ELF-1 (cell line): ENCODE measurements around the gene SERPINB5.
A peak's percentile ranks its signal among the peaks of the same experiment; 100 is the strongest.

Experiments used
- DNase-seq: peaks from one replicate; pipeline ENCODE4 v3.0.0-alpha.2; 2016; ENCODE audit warnings: low read depth, low spot score

The SERPINB5 gene

GRCh38 chr18:63528863-63529492 lies 52.2 kb downstream of the SERPINB5 start:
- DNase-seq, result no peak

GRCh38 chr18:63532471-63532870 lies 55.7 kb downstream of the SERPINB5 start:
- DNase-seq, result no peak

- DNase-seq, result no peak
These were observed 57.9 kb downstream of the SERPINB5 start for GRCh38 chr18:63534615-63535014.

GRCh38 chr18:63539904-63540510 lies 63.2 kb downstream of the SERPINB5 start:
- no peak for DNase-seq

GRCh38 chr18:63542069-63542468 lies 65.3 kb downstream of the SERPINB5 start, which contains the start of gene SERPINB12:
Gene SERPINB12 (plus strand): TSS chr18:63542369. CDS start chr18:63556160, 13,791 bp downstream.
- no peak for DNase-seq

- no peak for DNase-seq
These were observed 67.3 kb downstream of the SERPINB5 start for GRCh38 chr18:63544017-63544416.

- DNase-seq, result no peak
These were observed 68.2 kb downstream of the SERPINB5 start for GRCh38 chr18:63545000-63545399.

- no peak for DNase-seq
These were observed 73.3 kb downstream of the SERPINB5 start for GRCh38 chr18:63550068-63550467.

- no peak for DNase-seq
These were observed 75.0 kb downstream of the SERPINB5 start for GRCh38 chr18:63551769-63552168.

- DNase-seq, result no peak
These were observed 75.8 kb downstream of the SERPINB5 start for GRCh38 chr18:63552581-63552980.

- DNase-seq, result peak; percentile 3
These were observed 76.3 kb downstream of the SERPINB5 start for GRCh38 chr18:63553081-63553480.
